DLD1 (cell line): ENCODE measurements around the gene TIAM2.
"Not testable (repeated sequence)": the region's sequence is repeated elsewhere in the genome, so short reads cannot be mapped to it uniquely, and the experiment has no call there.

Experiments used
- in situ Hi-C: cut with HindIII; loops from 2 replicates; pipeline ENCODE4 v1.10.0; 2017; ENCODE audit warnings: low sequenced_read_pairs

Gene TIAM2

GRCh38 chr6:155090166-155090565 lies 95.1 kb downstream of the TIAM2 start:
- in situ Hi-C loops, result no loop called here

- in situ Hi-C loops, result no loop called here
Observed at GRCh38 chr6:155091756-155092155, 96.6 kb downstream of the TIAM2 start.

- in situ Hi-C loops, result no loop called here
Observed at GRCh38 chr6:155093430-155093829, 98.3 kb downstream of the TIAM2 start.

- in situ Hi-C loops, result no loop called here
Observed at GRCh38 chr6:155100087-155100486, 105.0 kb downstream of the TIAM2 start.

- in situ Hi-C loops, result no loop called here
Observed at GRCh38 chr6:155100591-155100990, 105.5 kb downstream of the TIAM2 start.

- in situ Hi-C loops, result not testable (repeated sequence)
Observed at GRCh38 chr6:155103083-155103645, 108.0 kb downstream of the TIAM2 start.

GRCh38 chr6:155103816-155104366 lies 108.8 kb downstream of the TIAM2 start:
- in situ Hi-C loops, result no loop called here

GRCh38 chr6:155106456-155107115 lies 111.5 kb downstream of the TIAM2 start:
- in situ Hi-C loops, result no loop called here

- in situ Hi-C loops, result no loop called here
Observed at GRCh38 chr6:155107432-155108069, 112.4 kb downstream of the TIAM2 start.

GRCh38 chr6:155108070-155108820 lies 113.1 kb downstream of the TIAM2 start:
- in situ Hi-C loops, result no loop called here

- in situ Hi-C loops, result no loop called here
Observed at GRCh38 chr6:155110721-155111120, 115.6 kb downstream of the TIAM2 start.

GRCh38 chr6:155112757-155113156 lies 117.6 kb downstream of the TIAM2 start:
- in situ Hi-C loops, result no loop called here

GRCh38 chr6:155115893-155116570 lies 120.9 kb downstream of the TIAM2 start:
- in situ Hi-C loops, result no loop called here

- in situ Hi-C loops, result no loop called here
Observed at GRCh38 chr6:155116571-155116910, 121.4 kb downstream of the TIAM2 start.

- in situ Hi-C loops, result no loop called here
Observed at GRCh38 chr6:155117256-155117655, 122.1 kb downstream of the TIAM2 start.

- in situ Hi-C loops, result no loop called here
Observed at GRCh38 chr6:155117785-155118184, 122.7 kb downstream of the TIAM2 start.

GRCh38 chr6:155119201-155119600 lies 124.1 kb downstream of the TIAM2 start:
- in situ Hi-C loops, result not testable (repeated sequence)

GRCh38 chr6:155120034-155120433 lies 124.9 kb downstream of the TIAM2 start:
- in situ Hi-C loops, result no loop called here

GRCh38 chr6:155121294-155121693 lies 126.2 kb downstream of the TIAM2 start:
- in situ Hi-C loops, result no loop called here

GRCh38 chr6:155121699-155122098 lies 126.6 kb downstream of the TIAM2 start:
- in situ Hi-C loops, result no loop called here
